CD4-positive, CD25-positive, alpha-beta regulatory T cell (primary cell): Measurements from ENCODE around the gene CAMKK2. TPM values are rescaled to one million over a fixed set of nuclear protein-coding genes. Genes with fewer than 3 reads are reported as not detected.

Experiments
- ATAC-seq, 2 donors: fragments of 150-1000 bp; cut with Tn5 transposase; one replicate each; pipeline ENCODE4 v1.10.0; 2021; ENCODE audit warnings: low read depth in 2 of 2, moderate number of reproducible peaks in 2 of 2, moderate library complexity in 1 of 2
- DNase-seq, 3 donors: peaks; one replicate each; pipeline versions ENCODE4 v3.0.0 to v3.0.0-alpha.2; 2012 to 2022; ENCODE audit warnings: mixed read lengths in 1 of 3
- H3K27ac ChIP-seq: one replicate; pipeline ENCODE4 v1.7.0; 2013; ENCODE audit warnings: mild to moderate bottlenecking, low read length; ENCODE audit not compliant: insufficient read depth, poor library complexity, severe bottlenecking
- H3K27me3 ChIP-seq: one replicate; pipeline ENCODE4 v1.7.0; 2013; ENCODE audit warnings: low read length; ENCODE audit not compliant: control insufficient read depth, insufficient read depth
- H3K36me3 ChIP-seq: one replicate; pipeline ENCODE4 v1.7.0; 2013; ENCODE audit warnings: mild to moderate bottlenecking, low read length, moderate library complexity; ENCODE audit not compliant: control insufficient read depth, insufficient read depth
- H3K4me1 ChIP-seq: 2 replicates; pipeline ENCODE4 v1.7.0; 2013; ENCODE audit warnings: mild to moderate bottlenecking, low read length; ENCODE audit not compliant: insufficient read depth, control insufficient read depth, poor library complexity, severe bottlenecking
- H3K4me3 ChIP-seq: one replicate; pipeline ENCODE4 v1.7.0; 2013; ENCODE audit warnings: low read depth, mild to moderate bottlenecking, low read length, moderate library complexity
- H3K9me3 ChIP-seq, 2 experiments: 1 replicate in 1 of 2; 2 replicates in 1 of 2; pipeline ENCODE4 v1.7.0; 2013; ENCODE audit warnings: low read length in 2 of 2, mild to moderate bottlenecking in 1 of 2, moderate library complexity in 1 of 2; ENCODE audit not compliant: control insufficient read depth in 2 of 2
- H3K27ac Mint-ChIP-seq, 3 donors: one replicate each; pipeline ENCODE4 v1.8.0; 2020 to 2022; ENCODE audit warnings: mild to moderate bottlenecking in 3 of 3, mixed read lengths in 3 of 3, moderate library complexity in 2 of 3
- H3K27me3 Mint-ChIP-seq: one replicate; pipeline ENCODE4 v1.8.0; 2022; ENCODE audit warnings: mild to moderate bottlenecking, mixed read lengths
- H3K36me3 Mint-ChIP-seq: one replicate; pipeline ENCODE4 v1.8.0; 2020; ENCODE audit warnings: mixed read lengths
- H3K4me1 Mint-ChIP-seq, 4 donors: one replicate each; pipeline ENCODE4 v1.8.0; 2020 to 2022; ENCODE audit warnings: mixed read lengths in 4 of 4, mild to moderate bottlenecking in 1 of 4
- H3K4me3 Mint-ChIP-seq, 4 donors: one replicate each; pipeline ENCODE4 v1.8.0; 2020 to 2022; ENCODE audit warnings: mild to moderate bottlenecking in 4 of 4, mixed read lengths in 4 of 4, moderate library complexity in 3 of 4
- H3K9me3 Mint-ChIP-seq, 7 donors: one replicate each; pipeline ENCODE4 v1.8.0; 2020 to 2022; ENCODE audit warnings: mixed read lengths in 7 of 7, mild to moderate bottlenecking in 3 of 7, moderate library complexity in 2 of 7
- polyA plus RNA-seq, 4 donors: library from polyadenylated mRNA; unstranded; fragments of 300-500 nt; fragmentation: Illumina TruSeq; gene quantifications; one replicate each; pipeline ENCODE4 v1.2.3, GENCODE V29; 2021
- total RNA-seq: library from RNA; stranded (reverse); gene quantifications from one replicate; pipeline ENCODE4 v1.2.3, GENCODE V29; 2022

The CAMKK2 gene
- total and polyA plus RNA-seq, 5 donors from 2014 or later = 9.6 to 15.2 (median 12.1) TPM

DNA sequence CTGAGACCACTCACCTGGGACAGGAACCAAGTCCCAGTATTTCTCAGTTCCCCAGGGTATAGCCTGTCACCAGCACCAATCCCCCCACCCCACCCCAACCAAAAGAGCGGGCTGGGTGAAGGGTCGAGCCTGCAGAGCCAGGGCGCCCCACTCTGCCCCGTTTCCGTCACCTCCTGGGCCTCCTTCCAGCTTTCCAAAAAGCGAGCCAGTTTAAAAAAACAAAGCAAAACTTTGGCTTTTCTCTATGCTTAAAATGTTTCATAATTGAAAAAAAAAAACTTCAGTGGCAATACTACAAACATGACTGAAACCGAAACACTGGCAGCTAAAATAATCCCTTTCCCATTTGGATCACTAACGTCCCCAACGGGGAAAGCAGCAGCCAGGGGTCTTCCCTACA is 7.5 kb downstream of the CAMKK2 start:
- no peaks in the 10 kb centered on the region for H3K9me3 Mint-ChIP-seq
- DNase-seq (no peak), ATAC-seq (no peak)
- no peak overlapping the region for H3K4me3 Mint-ChIP-seq
- H3K4me1 ChIP-seq = no peaks in the 10 kb centered on the region
- H3K36me3 ChIP-seq = peaks cover 2% of the 10 kb centered on the region
- H3K27me3 ChIP-seq = no peaks in the 10 kb centered on the region
- H3K4me3 ChIP-seq = no peak overlapping the region
- H3K27ac Mint-ChIP-seq = no peak overlapping the region
- no peak overlapping the region for H3K27ac ChIP-seq
- peaks cover 5 to 25% (median 12%) of the 10 kb centered on the region in 4 donors for H3K4me1 Mint-ChIP-seq
- no peaks in the 10 kb centered on the region for H3K9me3 ChIP-seq
- H3K27me3 Mint-ChIP-seq = no peaks in the 10 kb centered on the region
- peaks cover 9% of the 10 kb centered on the region for H3K36me3 Mint-ChIP-seq

DNA sequence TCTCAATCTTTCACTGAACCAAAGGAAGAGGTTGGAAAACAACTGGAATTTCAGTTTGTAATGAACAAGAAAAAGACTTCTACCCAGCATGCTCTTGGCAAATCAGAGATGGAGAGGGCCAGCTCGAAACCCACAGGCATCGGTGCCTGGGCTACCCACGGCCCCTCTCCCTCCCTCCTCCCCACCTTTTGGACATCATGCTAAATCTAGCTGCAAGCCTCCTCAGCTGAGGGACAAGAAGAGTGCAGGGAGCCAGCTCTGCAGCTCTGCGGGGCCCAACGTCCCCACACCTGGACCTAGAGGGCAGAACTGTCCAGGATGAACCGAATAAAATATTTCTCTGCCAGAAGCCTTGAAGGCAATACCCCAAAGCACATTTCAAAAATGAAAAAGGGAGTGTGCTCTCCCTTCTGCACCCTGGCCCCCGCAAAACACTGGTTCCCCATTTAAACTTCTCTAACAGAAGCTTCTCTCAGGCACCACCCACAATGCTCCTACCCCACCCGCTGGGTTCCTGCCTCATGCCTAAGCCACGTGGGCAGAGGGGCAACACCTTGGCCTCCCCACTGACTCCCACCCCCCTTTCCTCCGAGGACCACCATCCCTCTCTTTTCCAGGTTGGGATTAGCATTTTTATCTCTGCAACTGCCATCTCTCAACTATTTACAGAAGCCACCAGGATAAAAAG is 8.2 kb downstream of the CAMKK2 start:
- Mint-ChIP-seq H3K36me3 (peaks cover 9% of the 10 kb centered on the region), H3K9me3 (no peaks in the 10 kb centered on the region), H3K27me3 (no peaks in the 10 kb centered on the region), H3K4me1 (peaks cover 5 to 22% (median 9%) of the 10 kb centered on the region in 4 donors), H3K27ac (no peak overlapping the region), H3K4me3 (no peak overlapping the region)
- Histone ChIP-seq H3K36me3 (peaks cover 2% of the 10 kb centered on the region), H3K27ac (no peak overlapping the region), H3K9me3 (no peaks in the 10 kb centered on the region), H3K4me1 (no peaks in the 10 kb centered on the region), H3K4me3 (no peak overlapping the region), H3K27me3 (no peaks in the 10 kb centered on the region)
- DNase-seq = no peak
- ATAC-seq = no peak

DNA sequence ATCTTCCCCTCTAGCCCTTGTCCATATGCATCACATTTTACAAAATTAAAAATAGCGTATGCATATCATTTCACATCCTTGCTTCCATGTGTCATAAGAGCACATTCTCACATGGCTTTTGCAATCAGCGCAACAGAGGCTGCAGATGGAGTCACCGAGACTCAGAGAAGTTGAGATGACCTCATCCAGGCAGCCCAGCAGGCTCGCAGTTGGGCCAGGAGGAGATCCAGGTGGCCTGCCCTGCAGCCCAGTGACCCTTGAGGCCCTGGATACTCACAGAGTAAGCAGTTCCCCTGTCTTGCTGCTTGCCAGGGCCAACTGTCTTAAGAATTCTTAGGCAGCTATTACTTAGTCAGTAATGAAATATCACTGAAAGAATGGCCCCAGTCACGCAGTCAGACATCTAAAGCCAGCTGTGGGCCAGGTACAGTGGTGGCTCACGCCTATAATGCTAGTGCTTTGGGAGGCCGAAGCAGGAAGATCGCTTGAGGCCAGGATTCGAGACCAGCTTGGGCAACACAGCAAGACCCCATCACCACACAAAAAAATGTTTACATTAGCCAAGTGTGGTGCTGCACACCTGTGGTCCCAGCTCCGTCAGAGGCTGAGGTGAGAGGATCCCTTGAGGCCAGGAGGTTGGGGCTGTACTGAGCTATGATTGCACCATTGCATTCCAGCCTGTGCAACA is 9.1 kb downstream of the CAMKK2 start:
- H3K27ac ChIP-seq = no peak overlapping the region
- Mint-ChIP-seq H3K36me3 (peaks cover 9% of the 10 kb centered on the region), H3K27ac (peak overlapping the region in 2 of 3 donors; percentile 8 to 29), H3K4me3 (no peak overlapping the region), H3K4me1 (peaks cover 5 to 20% (median 8%) of the 10 kb centered on the region in 4 donors), H3K27me3 (no peaks in the 10 kb centered on the region), H3K9me3 (no peaks in the 10 kb centered on the region)
- no peaks in the 10 kb centered on the region for H3K4me1 ChIP-seq
- H3K9me3 ChIP-seq = no peaks in the 10 kb centered on the region
- H3K36me3 ChIP-seq = peaks cover 2% of the 10 kb centered on the region
- ATAC-seq (no peak), DNase-seq (no peak)
- no peak overlapping the region for H3K4me3 ChIP-seq
- H3K27me3 ChIP-seq = no peaks in the 10 kb centered on the region

DNA sequence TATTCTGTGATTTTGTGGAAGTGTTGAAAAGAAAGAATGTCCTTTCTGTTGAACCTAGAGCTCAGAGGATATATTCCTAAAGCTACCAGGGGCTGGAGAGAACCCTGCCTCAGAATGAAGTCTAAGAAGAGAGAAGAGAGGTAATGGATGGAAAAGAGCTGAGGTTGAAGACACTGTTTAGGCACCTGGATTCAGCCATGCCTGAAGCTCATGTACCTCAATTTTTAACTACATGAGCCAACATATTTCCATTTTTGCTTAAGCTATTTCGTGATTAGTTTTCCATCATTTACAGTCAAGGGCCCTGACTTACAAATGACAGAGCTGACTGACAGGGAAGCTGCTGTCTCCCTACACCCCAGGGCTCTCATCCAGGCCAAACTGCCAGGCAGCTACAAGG is 10.7 kb downstream of the CAMKK2 start:
- no peaks in the 10 kb centered on the region for H3K27me3 ChIP-seq
- Mint-ChIP-seq H3K36me3 (peaks cover 4% of the 10 kb centered on the region), H3K4me3 (no peak overlapping the region), H3K27ac (peak overlapping the region in 1 of 3 donors; percentile 15), H3K27me3 (no peaks in the 10 kb centered on the region), H3K9me3 (no peaks in the 10 kb centered on the region), H3K4me1 (peaks cover 0 to 15% (median 8%) of the 10 kb centered on the region in 4 donors)
- no peak for ATAC-seq
- H3K9me3 ChIP-seq = no peaks in the 10 kb centered on the region
- H3K36me3 ChIP-seq = peaks cover 2% of the 10 kb centered on the region
- H3K27ac ChIP-seq = no peak overlapping the region
- H3K4me3 ChIP-seq = no peak overlapping the region
- no peak for DNase-seq
- H3K4me1 ChIP-seq = no peaks in the 10 kb centered on the region

DNA sequence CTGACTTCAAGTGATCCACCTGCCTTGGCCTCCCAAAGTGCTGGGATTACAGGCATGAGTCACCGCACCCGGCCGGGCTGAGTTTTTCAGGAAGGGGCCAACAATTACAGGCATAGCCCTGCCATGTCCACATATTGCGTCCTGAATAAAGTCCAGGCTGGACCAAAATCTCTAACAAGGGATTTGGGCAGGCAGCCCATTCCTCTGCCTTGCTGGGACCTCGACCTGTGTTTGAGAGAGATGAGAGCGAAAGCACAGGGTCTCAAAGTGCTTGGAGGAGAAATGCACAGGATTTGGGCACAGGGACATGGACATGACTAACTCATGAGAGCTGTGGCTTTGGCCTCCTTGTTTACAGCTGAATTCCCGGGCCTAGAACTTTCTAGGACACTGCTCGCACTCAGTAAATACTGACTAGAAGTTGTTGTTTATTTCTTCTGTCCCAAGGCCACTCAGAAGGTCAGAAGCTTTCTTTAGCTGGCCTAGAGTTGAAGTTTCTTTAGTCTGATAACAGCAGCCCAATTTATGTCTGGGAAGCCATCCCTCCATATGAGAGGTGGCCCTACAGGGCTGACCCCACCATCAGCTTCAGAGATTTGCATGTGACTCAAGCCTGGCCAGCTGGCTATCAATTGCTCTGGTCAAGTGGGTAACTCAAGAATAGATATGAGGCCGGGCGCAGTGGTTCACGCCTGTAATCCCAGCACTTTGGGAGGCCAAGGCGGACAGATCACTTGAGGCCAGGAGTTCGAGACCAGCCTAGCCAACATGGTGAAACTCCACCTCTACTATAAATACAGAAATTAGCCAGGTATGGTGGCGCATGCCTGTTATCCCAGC is 11.7 kb downstream of the CAMKK2 start:
- Histone ChIP-seq H3K9me3 (no peaks in the 10 kb centered on the region), H3K36me3 (no peaks in the 10 kb centered on the region), H3K27me3 (no peaks in the 10 kb centered on the region), H3K27ac (no peak overlapping the region), H3K4me3 (no peak overlapping the region), H3K4me1 (no peaks in the 10 kb centered on the region)
- no peak for ATAC-seq
- Mint-ChIP-seq H3K27me3 (no peaks in the 10 kb centered on the region), H3K4me3 (no peak overlapping the region), H3K36me3 (no peaks in the 10 kb centered on the region), H3K9me3 (no peaks in the 10 kb centered on the region), H3K4me1 (peaks cover 0 to 15% (median 7%) of the 10 kb centered on the region in 4 donors), H3K27ac (no peak overlapping the region)
- no peak for DNase-seq

DNA sequence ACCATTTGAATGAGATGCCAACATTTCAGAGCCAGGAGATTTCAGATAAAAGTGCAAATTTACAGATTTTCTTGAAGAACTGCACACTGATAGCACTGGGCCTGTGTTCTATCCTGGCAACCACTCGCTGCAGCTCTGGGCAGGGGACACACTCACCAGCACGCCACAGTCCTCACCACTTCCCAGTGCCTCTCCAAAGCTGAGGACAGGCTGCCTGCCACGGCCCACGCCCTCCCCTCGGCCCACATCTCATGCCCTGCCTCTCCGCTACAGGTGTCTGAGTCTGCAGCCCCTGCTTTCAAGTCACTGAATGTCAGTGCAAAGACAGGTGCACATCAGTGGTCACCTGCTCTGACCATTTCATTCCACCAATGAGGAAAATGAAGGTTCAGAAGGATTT is 12.7 kb downstream of the CAMKK2 start:
- Mint-ChIP-seq H3K9me3 (no peaks in the 10 kb centered on the region), H3K27ac (no peak overlapping the region), H3K4me1 (peaks cover 0 to 11% (median 7%) of the 10 kb centered on the region in 4 donors), H3K4me3 (no peak overlapping the region), H3K36me3 (no peaks in the 10 kb centered on the region), H3K27me3 (no peaks in the 10 kb centered on the region)
- DNase-seq (no peak), ATAC-seq (no peak)
- no peaks in the 10 kb centered on the region for H3K4me1 ChIP-seq
- H3K9me3 ChIP-seq = no peaks in the 10 kb centered on the region
- no peak overlapping the region for H3K27ac ChIP-seq
- no peaks in the 10 kb centered on the region for H3K27me3 ChIP-seq
- H3K4me3 ChIP-seq = no peak overlapping the region
- H3K36me3 ChIP-seq = no peaks in the 10 kb centered on the region

DNA sequence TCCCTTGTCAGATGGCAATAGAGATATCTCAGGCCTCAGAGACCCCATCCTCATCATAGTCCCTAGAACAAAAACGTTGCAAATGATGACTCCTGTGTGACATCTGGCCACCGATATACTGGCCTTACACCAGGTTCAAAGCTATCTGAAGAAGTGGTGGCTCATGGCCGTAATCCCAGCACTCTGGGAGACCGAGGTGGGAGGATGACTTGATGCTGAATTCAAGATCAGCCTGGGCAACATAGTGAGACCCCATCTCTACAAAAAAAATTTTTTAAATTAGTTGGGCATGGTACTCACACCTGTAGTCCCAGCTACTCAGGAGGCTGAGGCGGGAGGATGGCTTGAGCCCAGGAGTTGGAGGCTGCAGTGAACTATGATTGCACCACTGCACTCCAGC is 13.1 kb downstream of the CAMKK2 start:
- H3K4me3 ChIP-seq = no peak overlapping the region
- H3K27ac ChIP-seq = no peak overlapping the region
- H3K4me1 Mint-ChIP-seq = peaks cover 0 to 9% (median 6%) of the 10 kb centered on the region in 4 donors
- H3K27me3 Mint-ChIP-seq = no peaks in the 10 kb centered on the region
- no peaks in the 10 kb centered on the region for H3K27me3 ChIP-seq
- H3K9me3 Mint-ChIP-seq = no peaks in the 10 kb centered on the region
- no peak for DNase-seq
- H3K27ac Mint-ChIP-seq = no peak overlapping the region
- ATAC-seq = no peak
- H3K4me3 Mint-ChIP-seq = no peak overlapping the region
- H3K4me1 ChIP-seq = no peaks in the 10 kb centered on the region
- H3K36me3 Mint-ChIP-seq = no peaks in the 10 kb centered on the region
- H3K36me3 ChIP-seq = no peaks in the 10 kb centered on the region
- no peaks in the 10 kb centered on the region for H3K9me3 ChIP-seq
